Suprapubic skin (tissue), 4 donors: ENCODE measurements around the gene DARS1. TPM values are rescaled to one million over a fixed set of nuclear protein-coding genes. Genes with fewer than 3 reads are reported as not detected.

Source experiments
- DNase-seq, 2 donors: peaks; one replicate each; pipeline ENCODE4 v3.0.0-alpha.2; 2019; ENCODE audit warnings: low spot score in 2 of 2
- H3K27ac ChIP-seq: fragments of 200-600 bp; sonication (generic); one replicate; pipeline ENCODE4 v1.5.1; 2019
- H3K27me3 ChIP-seq: fragments of 200-600 bp; sonication (generic); one replicate; pipeline ENCODE4 v1.5.1; 2019
- H3K36me3 ChIP-seq: fragments of 200-600 bp; sonication (generic); one replicate; pipeline ENCODE4 v1.5.1; 2019
- H3K4me1 ChIP-seq: fragments of 200-600 bp; sonication (generic); one replicate; pipeline ENCODE4 v1.5.1; 2019
- H3K4me3 ChIP-seq: fragments of 200-600 bp; sonication (generic); one replicate; pipeline ENCODE4 v1.5.1; 2019; ENCODE audit warnings: mild to moderate bottlenecking
- H3K9me3 ChIP-seq: fragments of 200-600 bp; sonication (generic); one replicate; pipeline ENCODE4 v1.5.1; 2019
- EP300 ChIP-seq: sonication (generic); formaldehyde crosslinking; IDR thresholded peaks from one replicate; pipeline ENCODE4 v1.6.1; 2017; ENCODE audit warnings: antibody characterized with exemption
- POLR2A ChIP-seq, 2 donors: fragments of 450-650 bp; IDR thresholded peaks; one replicate each; pipeline ENCODE4 v1.6.1; 2017; ENCODE audit warnings: antibody characterized with exemption in 2 of 2, mild to moderate bottlenecking in 2 of 2, moderate library complexity in 2 of 2
- POLR2AphosphoS5 ChIP-seq, 3 donors: sonication (generic); formaldehyde crosslinking; IDR thresholded peaks; one replicate each; pipeline ENCODE4 v1.6.1; 2017; ENCODE audit warnings: antibody characterized with exemption in 3 of 3
- WGBS: methylation state at CpG from one replicate; pipeline ENCODE4 v1.1.5; 2018; 5-methylcytosine and 5-hydroxymethylcytosine counted together
- total RNA-seq, 4 donors: library from RNA; depleted of rRNA; stranded (reverse); fragments of >200 nt; gene quantifications; one replicate each; pipeline ENCODE4 v1.1.0, GENCODE V29; 2016
- TF ChIP-seq, protein P1 (sequence below), 2 donors: fragments of 200-600 bp in 1 of 2; fragments of 450-650 bp in 1 of 2; sonication (generic) in 1 of 2; IDR thresholded peaks; one replicate each; pipeline ENCODE4 v1.5.1; 2016 to 2019; ENCODE audit warnings: antibody characterized with exemption in 2 of 2, mild to moderate bottlenecking in 1 of 2, moderate library complexity in 1 of 2

The DARS1 gene
- total RNA-seq, 4 donors from 2014 or later: 63.1 to 82.6 (median 67.4) TPM

DNA sequence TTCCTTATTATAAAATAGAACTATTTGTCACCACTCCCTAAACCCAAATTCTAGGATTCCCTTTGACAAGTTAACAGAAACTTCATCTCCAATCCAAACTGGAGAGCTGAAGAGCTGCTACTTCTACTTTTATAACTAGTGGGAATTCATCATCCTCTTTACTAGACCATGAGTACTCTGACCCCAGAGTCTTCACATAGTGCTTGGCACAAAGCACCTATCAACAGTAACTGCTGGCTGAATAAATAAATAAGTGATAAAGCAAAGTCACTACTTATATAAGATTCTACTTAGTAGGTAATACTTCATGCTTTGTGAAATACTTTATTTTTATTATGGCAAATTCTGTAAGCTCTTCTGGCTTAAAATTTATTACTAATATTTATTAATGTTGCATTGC lies 49.5 kb downstream of the DARS1 start:
- H3K27ac ChIP-seq: no peak overlapping the region
- no peaks in the 10 kb centered on the region for H3K4me1 ChIP-seq
- H3K9me3 ChIP-seq: no peaks in the 10 kb centered on the region
- no peak overlapping the region for H3K4me3 ChIP-seq
- TF ChIP-seq EP300 (no peak), POLR2A (IDR thresholded peaks at IDR 0.05) (no peak), POLR2AphosphoS5 (IDR thresholded peaks at IDR 0.05) (no peak)
- TF ChIP-seq, protein P1, sequence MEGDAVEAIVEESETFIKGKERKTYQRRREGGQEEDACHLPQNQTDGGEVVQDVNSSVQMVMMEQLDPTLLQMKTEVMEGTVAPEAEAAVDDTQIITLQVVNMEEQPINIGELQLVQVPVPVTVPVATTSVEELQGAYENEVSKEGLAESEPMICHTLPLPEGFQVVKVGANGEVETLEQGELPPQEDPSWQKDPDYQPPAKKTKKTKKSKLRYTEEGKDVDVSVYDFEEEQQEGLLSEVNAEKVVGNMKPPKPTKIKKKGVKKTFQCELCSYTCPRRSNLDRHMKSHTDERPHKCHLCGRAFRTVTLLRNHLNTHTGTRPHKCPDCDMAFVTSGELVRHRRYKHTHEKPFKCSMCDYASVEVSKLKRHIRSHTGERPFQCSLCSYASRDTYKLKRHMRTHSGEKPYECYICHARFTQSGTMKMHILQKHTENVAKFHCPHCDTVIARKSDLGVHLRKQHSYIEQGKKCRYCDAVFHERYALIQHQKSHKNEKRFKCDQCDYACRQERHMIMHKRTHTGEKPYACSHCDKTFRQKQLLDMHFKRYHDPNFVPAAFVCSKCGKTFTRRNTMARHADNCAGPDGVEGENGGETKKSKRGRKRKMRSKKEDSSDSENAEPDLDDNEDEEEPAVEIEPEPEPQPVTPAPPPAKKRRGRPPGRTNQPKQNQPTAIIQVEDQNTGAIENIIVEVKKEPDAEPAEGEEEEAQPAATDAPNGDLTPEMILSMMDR (IDR thresholded peaks at IDR 0.05): no peak
- peaks cover 21% of the 10 kb centered on the region for H3K36me3 ChIP-seq
- H3K27me3 ChIP-seq: no peaks in the 10 kb centered on the region
- no peak for DNase-seq

DNA sequence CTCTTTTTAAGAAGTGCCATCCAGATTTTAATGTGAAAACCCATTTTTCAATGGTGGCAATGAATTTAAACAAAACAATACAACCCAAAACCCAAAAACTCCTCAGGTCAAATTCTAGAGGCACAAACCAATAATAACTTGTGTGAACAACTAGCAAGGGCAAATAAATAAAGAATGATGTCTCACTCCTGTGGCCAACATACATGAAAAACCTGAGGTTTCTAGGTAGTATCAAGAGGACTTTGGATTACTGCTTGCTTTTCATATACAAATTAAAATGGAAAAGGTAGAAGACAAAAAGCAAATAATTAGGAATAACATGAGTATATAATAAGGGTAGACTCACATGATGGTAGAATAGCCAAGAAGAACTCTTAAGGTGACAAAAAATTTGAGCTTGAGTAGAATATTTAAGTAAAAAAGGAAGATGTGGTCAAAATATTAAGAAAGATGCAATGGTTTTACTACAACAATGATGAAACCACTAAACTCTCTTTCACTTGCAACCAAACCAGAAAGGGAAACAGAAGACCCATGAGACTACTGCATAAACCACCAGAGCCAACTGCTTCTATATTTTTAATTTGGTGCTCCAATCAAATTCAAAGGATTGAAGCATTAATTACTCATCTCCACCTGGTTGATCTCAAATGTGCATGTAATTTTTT lies 53.5 kb downstream of the DARS1 start:
- H3K4me1 ChIP-seq: no peaks in the 10 kb centered on the region
- no peak for TF ChIP-seq POLR2A (IDR thresholded peaks at IDR 0.05)
- TF ChIP-seq, protein P1 (IDR thresholded peaks at IDR 0.05): no peak
- no peak for TF ChIP-seq POLR2AphosphoS5 (IDR thresholded peaks at IDR 0.05)
- TF ChIP-seq EP300: no peak
- peaks cover 33% of the 10 kb centered on the region for H3K36me3 ChIP-seq
- H3K4me3 ChIP-seq: no peak overlapping the region
- DNase-seq: no peak
- no peak overlapping the region for H3K27ac ChIP-seq
- no peaks in the 10 kb centered on the region for H3K9me3 ChIP-seq
- H3K27me3 ChIP-seq: no peaks in the 10 kb centered on the region

DNA sequence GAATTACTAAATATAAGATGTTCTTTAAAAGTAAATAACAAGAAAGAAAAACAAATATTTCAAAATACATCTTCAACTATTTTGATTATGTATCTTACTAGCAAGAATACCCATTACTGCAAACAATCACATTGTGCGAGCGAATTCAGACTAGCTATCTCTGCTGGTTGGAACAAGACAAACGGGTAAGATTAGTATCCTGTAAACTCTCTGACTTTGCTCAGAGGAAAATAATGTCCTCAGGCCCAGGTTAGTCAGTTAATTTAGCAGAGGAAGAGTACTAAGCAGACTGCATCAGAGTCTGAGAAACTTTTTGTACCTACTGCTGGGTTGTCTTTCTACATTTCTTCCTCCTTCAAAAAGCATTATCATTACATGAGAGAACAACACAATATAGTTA lies 58.8 kb downstream of the DARS1 start:
- WGBS: 74% methylated on average over 3 of the region's 3 CpGs
- no peaks in the 10 kb centered on the region for H3K9me3 ChIP-seq
- H3K27ac ChIP-seq: no peak overlapping the region
- H3K27me3 ChIP-seq: no peaks in the 10 kb centered on the region
- TF ChIP-seq POLR2AphosphoS5 (IDR thresholded peaks at IDR 0.05) (no peak), POLR2A (IDR thresholded peaks at IDR 0.05) (no peak), EP300 (no peak)
- TF ChIP-seq, protein P1 (IDR thresholded peaks at IDR 0.05): no peak
- peaks cover 27% of the 10 kb centered on the region for H3K36me3 ChIP-seq
- no peak overlapping the region for H3K4me3 ChIP-seq
- no peaks in the 10 kb centered on the region for H3K4me1 ChIP-seq
- no peak for DNase-seq

DNA sequence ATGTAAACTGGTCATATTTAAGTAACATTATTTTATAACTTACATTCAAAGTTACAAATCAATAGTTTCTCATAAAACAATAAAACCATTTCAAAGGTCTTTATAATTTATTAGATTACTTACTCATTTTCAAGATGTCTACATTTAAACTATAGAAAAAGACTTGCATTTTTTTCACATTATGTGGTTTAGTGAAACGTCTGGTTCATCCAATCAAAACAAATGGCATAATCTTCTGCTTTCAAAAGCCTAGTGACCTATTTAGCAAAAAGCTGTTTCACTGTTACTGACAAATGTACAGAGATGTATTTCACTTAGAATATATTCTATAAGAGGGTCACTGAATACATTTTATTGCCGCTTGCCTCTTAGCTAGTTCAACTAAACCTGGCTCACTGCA lies 59.9 kb downstream of the DARS1 start:
- 77% methylated on average over 2 of the region's 2 CpGs for WGBS
- peaks cover 18% of the 10 kb centered on the region for H3K36me3 ChIP-seq
- no peak for TF ChIP-seq EP300
- H3K27me3 ChIP-seq: no peaks in the 10 kb centered on the region
- no peak overlapping the region for H3K4me3 ChIP-seq
- no peaks in the 10 kb centered on the region for H3K4me1 ChIP-seq
- no peak overlapping the region for H3K27ac ChIP-seq
- DNase-seq: no peak
- H3K9me3 ChIP-seq: no peaks in the 10 kb centered on the region

DNA sequence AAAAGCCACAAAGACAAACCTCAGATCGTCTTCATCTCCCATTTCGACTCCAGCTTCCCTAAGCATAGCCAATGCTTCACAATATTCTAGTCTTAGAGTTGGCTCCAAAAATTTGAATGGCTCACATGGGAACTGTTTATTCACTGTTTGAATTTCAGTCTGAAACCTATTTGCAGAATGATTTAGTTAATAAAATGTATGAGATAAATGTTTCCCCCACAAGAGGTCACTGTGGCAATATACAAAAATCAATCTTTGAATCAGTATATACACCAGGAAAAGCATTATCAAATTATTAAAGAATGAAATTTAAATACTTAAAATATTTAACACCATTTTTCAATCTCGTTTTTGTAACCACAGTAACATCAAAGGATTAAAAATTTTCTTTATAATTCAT lies 69.2 kb downstream of the DARS1 start:
- peaks cover 26% of the 10 kb centered on the region for H3K36me3 ChIP-seq
- no peak for DNase-seq

More for the DNA sequence above, 69.2 kb downstream of the DARS1 start:
- WGBS: 33% methylated on average over 3 of the region's 3 CpGs
- H3K4me3 ChIP-seq: no peak overlapping the region
- no peak overlapping the region for H3K27ac ChIP-seq
- H3K27me3 ChIP-seq: no peaks in the 10 kb centered on the region
- H3K9me3 ChIP-seq: no peaks in the 10 kb centered on the region
- no peak for TF ChIP-seq POLR2AphosphoS5 (IDR thresholded peaks at IDR 0.05)
- TF ChIP-seq, protein P1 (IDR thresholded peaks at IDR 0.05): peak; percentile 17 to 18
- H3K4me1 ChIP-seq: no peaks in the 10 kb centered on the region
